Measurements from ENCODE around the gene LRRC4B. TPM values are rescaled to one million over a fixed set of nuclear protein-coding genes. Genes with fewer than 3 reads are reported as not detected.
A peak's percentile ranks its signal among the peaks of the same experiment; 100 is the strongest.

Gene LRRC4B
- total RNA-seq, 1 donor from 2014 or later, result not detected

DNA sequence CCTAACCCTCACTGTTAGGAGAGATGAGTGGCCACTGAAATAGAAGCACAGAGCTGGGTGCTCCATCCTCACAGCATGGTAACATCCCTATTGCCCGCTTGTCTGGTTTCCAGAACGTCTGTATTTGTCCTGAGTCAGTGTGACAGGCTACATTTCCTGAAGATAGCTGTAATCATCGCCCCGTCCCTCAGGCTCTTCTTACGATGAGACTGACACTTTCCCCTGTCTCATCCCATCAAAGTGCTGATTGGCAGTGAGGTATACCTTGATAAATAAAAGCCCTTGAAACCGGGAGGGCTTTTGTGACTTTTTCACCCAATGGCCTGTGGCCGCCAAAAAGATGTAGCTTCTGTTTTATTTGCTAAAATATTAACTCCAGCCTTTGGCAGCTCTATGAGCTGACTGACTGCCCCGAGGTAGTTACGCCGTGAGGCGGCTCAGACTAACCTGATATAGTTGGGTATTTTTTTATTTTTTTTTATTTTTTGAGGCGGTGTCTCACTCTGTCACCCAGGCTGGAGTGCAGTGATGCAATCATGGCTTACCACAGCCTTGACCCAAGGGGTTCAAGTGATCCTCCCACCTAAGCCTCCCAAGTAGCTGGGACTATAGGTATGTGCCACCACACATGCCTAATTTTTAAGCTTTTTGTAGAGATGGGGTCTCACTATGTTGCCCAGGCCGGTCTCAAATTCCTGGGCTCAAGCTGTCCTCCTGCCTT is 5.7 kb upstream of the LRRC4B start:
- no peak for DNase-seq (ENCODE audit: low read depth in 2 of 2)

DNA sequence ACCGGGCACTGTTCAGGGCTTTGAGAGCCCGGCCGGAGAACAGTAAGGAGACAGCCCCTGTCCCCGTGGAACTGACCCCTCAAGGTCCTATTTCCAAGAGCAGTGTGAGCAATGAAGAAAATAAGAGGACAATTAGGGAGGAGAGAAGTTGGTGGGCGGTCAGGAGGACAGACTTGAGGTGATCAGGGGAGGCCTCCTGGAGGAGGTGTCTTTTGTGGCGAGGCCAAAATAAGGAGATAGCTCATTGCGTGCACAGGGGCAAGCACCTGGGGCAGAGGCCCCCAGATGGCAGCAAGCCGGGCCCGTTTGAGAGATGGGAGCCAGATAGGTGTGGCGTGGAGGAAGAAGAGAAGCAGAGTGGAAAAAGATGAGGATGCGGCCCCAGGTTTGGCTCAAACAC is 2.8 kb upstream of the LRRC4B start:
- no peak for DNase-seq (ENCODE audit: low read depth in 2 of 2)

DNA sequence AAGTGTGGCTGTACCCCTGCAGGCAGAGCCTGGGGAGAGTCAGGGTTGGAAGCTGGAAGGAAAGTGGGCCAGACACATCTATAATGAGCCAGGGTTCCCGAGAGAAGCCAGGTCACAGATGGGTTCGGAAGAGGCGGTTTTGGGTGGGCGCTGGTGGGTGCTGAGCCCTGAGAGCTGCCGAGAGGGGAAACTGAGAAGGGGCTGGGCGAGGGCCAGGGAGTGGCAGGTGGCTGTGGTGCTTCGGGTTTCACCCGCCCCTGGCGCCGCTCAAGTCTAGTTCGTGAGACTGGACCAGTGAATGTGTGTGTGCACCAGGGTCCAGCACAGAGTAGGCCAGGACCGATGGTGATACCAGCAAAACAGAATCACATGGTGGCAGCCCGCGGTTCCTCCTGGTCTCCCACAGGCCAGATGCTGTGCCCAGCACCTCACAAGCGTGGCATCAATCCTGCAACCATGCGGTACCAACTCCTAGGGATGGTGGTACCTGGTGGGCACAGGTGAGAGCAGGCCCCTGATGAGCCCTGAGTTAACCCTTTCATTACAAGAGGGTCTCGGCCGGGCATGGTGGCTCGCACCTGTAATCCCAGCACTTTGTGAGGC is 1.8 kb upstream of the LRRC4B start:
- DNase-seq (ENCODE audit: low read depth in 2 of 2), result no peak

GRCh38 chr19:50568728-50569698 is 778 bp upstream of the LRRC4B start:
- no peak for DNase-seq (ENCODE audit: low read depth in 2 of 2)

GRCh38 chr19:50567052-50567841 is 988 bp downstream of the LRRC4B start:
- DNase-seq (ENCODE audit: low read depth in 2 of 2), result no peak

GRCh38 chr19:50565984-50566903 is 2.0 kb downstream of the LRRC4B start:
- DNase-seq (ENCODE audit: low read depth in 2 of 2), result no peak

DNA sequence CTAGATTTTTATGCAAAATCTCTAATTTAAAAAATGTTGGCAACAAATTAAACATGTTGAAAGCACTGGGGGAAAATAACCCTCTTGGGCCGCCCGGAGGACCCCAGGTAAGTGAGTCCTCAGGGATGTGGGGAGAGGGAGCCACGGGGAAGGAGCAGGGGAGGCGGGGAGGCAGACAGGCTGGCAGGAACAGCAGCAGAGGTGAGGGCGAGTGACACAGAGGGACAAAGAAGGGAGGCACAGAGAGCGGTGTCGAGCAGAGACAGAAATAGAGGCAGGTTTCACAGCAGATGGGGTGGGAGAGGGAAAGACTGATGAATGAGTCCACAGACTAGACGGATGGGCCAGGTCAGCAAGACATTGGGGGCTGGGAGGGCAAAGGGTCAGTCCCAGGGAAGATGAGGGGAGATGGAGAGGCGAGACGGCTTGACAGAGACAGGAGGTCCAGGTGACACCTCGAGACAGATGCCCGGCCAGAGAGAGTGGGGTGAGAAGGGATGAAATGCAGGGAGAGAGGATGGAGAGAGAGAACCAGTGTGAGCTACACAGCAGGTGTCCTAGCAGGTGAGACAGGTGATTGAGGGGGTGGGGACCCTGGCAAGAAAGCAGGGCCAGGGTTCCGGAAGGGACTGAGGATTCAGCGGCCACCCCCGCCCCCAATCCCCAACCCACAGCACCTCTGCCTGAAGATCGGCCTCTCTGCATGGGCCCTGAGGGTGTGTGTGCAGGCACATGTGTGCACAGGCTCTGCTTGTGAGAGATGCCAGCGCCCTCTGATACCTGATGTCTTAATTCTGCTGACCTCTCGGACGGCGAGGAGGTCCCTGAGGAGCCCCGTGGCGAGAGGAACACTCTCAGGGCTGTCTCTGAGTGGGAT is 3.8 kb downstream of the LRRC4B start:
- no peak for DNase-seq (ENCODE audit: low read depth in 2 of 2)

GRCh38 chr19:50563597-50563996 is 4.6 kb downstream of the LRRC4B start:
- DNase-seq (ENCODE audit: low read depth in 2 of 2), result no peak

DNA sequence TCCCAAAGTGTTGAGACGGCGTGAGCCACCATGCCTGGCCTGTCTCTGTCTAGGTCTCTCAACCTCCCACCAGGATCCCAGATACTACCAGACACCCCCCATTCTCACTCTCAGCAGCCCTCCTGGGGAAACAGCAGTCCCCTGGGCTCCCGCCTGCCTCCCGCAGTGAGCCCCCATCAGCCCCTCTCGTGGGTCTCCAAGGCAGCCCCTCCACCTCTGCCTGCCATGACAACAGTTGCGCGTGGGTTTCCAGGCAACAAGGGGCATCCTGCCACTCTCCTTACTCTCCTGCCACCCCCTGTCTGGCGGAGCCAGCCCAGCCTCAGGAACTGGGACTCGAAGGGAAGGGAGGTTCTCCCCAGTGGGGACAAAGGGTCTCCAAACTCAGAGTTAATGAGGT is 5.2 kb downstream of the LRRC4B start:
- DNase-seq (ENCODE audit: low read depth in 2 of 2), result no peak

- no peak for DNase-seq (ENCODE audit: low read depth in 2 of 2)
Observed at GRCh38 chr19:50562329-50562728, 5.9 kb downstream of the LRRC4B start.

- no peak for DNase-seq (ENCODE audit: low read depth in 2 of 2)
Observed at GRCh38 chr19:50559636-50560035, 8.6 kb downstream of the LRRC4B start.

- DNase-seq (ENCODE audit: low read depth in 2 of 2), result no peak
Observed at GRCh38 chr19:50558449-50558848, 9.8 kb downstream of the LRRC4B start.

- no peak for DNase-seq (ENCODE audit: low read depth in 2 of 2)
Observed at GRCh38 chr19:50558039-50558438, 10.2 kb downstream of the LRRC4B start.

DNA sequence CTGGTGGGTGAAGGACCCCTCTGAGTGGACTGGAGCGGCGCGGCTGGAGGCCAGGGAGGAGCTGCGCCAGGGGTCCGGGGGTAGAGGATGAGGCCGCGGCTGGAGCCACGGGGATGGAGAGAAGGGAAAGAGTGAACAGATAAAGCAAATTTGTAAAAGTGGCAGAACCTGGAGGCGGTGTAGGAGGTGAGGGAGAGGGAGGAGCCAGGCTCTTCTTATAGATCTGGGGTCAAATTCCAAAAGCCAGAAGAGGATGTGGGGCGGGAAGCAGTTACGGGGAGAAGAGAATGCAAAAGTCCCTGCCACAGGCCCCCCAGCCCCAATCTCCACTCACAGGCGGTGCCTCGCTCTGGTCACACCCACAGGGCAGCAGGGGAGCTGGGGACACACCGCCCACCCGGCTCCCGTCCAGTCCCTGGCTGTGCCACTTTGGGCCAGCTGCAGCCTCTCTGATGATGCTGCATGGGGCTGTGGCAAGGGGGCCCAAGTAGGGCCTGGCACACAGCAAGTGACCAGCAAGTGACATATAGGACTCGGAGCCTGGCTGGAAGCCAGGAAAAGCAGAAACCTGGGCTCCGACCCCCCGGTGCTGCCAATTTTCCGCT is 11.1 kb downstream of the LRRC4B start:
- no peak for DNase-seq (ENCODE audit: low read depth in 2 of 2)

GRCh38 chr19:50556282-50557008 is 11.8 kb downstream of the LRRC4B start:
- peak; percentile 26 to 65 for DNase-seq (ENCODE audit: low read depth in 2 of 2)

- no peak for DNase-seq (ENCODE audit: low read depth in 2 of 2)
Observed at GRCh38 chr19:50555450-50556281, 12.6 kb downstream of the LRRC4B start.

GRCh38 chr19:50555033-50555432 is 13.2 kb downstream of the LRRC4B start:
- no peak for DNase-seq (ENCODE audit: low read depth in 2 of 2)
